Measurements from ENCODE around the gene BCAR1.

BCAR1 gene

DNA sequence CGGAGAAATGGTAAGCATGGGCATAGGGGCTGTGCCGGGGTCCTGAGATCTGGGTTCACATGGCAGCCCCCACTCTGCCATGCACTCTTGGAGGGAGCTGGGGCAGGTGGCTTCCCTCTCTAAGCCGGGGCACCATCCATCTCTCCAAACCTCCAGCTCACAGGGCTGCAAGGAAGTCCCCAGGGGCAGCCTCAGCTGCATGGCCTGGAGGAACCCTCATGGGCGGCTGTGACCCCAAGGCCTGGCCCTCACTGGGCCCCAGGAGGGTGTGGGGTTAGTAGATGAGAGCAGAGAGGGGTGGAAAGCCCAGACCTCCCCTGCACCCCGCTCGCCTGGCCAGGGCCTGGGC lies 47.0 kb downstream of the BCAR1 start:
- in situ Hi-C loops (cut with MboI; ENCODE audit: low sequenced_read_pairs, unreplicated experiment), result loop anchor here (25.0 kb wide), 1 partner anchor 558 kb away; no protein-coding TSS in a partner anchor
- no peak for DNase-seq (ENCODE audit: low spot score)

DNA sequence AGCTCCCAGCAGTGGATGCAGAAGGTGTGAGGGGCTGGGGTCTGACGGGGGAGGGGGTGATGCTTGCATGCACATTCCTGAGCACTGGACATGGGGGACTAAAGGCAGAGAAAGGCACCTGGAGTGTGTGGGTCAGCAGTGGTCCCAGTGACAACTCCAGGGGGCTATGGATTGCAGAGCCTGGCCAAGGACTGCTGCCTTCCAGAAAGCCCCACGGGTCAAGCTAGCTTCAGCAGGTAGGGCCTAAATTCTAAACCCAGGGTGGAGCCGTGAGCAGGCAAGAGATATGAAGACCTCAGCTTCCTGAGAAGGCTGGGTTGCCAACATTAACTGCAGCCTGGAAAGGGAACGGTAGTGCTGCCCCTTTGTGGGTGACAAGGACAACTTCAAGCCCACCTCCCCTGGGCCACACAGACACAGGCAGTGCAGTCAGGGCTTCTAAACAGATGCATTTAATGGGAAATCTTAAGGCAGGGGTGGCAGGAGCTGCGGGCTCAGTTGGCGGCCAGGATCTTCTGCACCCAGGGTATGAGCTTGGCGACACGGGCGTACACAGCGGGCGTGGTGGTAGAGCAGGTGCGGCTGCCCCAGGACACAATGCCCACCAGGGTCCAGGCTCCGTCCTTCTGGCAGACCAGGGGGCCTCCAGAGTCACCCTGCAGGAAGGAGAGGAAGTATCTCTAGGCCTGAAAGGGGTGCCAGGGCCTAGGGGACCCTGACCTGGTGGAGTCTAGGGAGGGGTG lies 47.6 kb downstream of the BCAR1 start:
- in situ Hi-C loops (cut with MboI; ENCODE audit: low sequenced_read_pairs, unreplicated experiment), result loop anchor here (25.0 kb wide), 1 partner anchor 558 kb away; no protein-coding TSS in a partner anchor
- no peak for DNase-seq (ENCODE audit: low spot score)
- TF ChIP-seq, protein P1, sequence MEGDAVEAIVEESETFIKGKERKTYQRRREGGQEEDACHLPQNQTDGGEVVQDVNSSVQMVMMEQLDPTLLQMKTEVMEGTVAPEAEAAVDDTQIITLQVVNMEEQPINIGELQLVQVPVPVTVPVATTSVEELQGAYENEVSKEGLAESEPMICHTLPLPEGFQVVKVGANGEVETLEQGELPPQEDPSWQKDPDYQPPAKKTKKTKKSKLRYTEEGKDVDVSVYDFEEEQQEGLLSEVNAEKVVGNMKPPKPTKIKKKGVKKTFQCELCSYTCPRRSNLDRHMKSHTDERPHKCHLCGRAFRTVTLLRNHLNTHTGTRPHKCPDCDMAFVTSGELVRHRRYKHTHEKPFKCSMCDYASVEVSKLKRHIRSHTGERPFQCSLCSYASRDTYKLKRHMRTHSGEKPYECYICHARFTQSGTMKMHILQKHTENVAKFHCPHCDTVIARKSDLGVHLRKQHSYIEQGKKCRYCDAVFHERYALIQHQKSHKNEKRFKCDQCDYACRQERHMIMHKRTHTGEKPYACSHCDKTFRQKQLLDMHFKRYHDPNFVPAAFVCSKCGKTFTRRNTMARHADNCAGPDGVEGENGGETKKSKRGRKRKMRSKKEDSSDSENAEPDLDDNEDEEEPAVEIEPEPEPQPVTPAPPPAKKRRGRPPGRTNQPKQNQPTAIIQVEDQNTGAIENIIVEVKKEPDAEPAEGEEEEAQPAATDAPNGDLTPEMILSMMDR (IDR thresholded peaks at IDR 0.05; ENCODE audit: borderline replicate concordance, control extremely low read depth, extremely low read depth, insufficient read depth, missing control alignments), result no peak

More for the DNA sequence above, 47.0 kb downstream of the BCAR1 start:
- TF ChIP-seq, protein P1 (IDR thresholded peaks at IDR 0.05; ENCODE audit: borderline replicate concordance, control extremely low read depth, extremely low read depth, insufficient read depth, missing control alignments), result no peak

DNA sequence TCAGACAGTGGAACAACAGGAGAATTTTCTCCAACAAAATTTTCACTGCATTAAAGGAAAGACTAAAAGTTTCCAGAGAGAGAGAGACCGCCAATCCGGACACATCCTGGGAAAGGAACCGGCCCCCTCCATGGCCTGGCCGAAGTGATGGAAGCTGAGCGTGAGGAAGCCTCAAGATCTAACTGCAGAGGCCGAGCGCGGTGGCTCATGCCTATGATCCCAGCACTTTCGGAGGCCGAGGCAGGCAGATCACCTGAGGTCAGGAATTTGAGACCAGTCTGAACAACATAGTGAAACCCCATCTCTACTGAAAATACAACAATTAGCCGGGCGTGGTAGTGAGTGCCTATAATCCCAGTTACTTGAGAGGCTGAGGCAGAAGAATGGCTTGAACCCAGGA lies 48.3 kb downstream of the BCAR1 start:
- TF ChIP-seq, protein P1 (IDR thresholded peaks at IDR 0.05; ENCODE audit: borderline replicate concordance, control extremely low read depth, extremely low read depth, insufficient read depth, missing control alignments), result no peak
- in situ Hi-C loops (cut with MboI; ENCODE audit: low sequenced_read_pairs, unreplicated experiment), result loop anchor here (25.0 kb wide), 1 partner anchor 559 kb away; no protein-coding TSS in a partner anchor
- DNase-seq (ENCODE audit: low spot score), result no peak

DNA sequence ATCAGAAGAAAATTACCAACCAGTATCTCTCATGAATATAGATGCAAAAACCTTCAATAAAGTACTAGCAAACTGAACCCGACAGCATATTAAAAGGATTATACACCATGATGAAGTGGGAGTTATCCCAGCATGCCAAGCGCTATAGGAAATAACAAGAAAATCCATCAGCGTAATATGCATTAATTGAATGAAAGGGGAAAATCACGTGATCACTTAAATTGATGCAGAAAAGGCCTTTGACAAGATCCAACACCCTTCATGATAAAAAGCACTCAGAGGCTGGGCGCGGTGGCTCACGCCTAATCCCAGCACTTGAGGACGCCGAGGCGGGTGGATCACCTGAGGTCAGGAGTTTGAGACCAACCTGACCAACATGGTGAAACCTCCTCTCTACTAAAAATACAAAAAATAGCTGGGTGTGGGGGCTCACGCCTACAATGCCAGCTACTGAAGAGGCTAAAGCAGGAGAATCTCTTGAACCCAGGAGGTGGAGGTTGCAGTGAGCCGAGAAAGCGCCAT lies 49.3 kb downstream of the BCAR1 start:
- no peak for DNase-seq (ENCODE audit: low spot score)
- TF ChIP-seq, protein P1 (IDR thresholded peaks at IDR 0.05; ENCODE audit: borderline replicate concordance, control extremely low read depth, extremely low read depth, insufficient read depth, missing control alignments), result no peak
- in situ Hi-C loops (cut with MboI; ENCODE audit: low sequenced_read_pairs, unreplicated experiment), result loop anchor here (25.0 kb wide), 1 partner anchor 560 kb away; no protein-coding TSS in a partner anchor

GRCh38 chr16:75198135-75198600 lies 53.3 kb downstream of the BCAR1 start:
- TF ChIP-seq, protein P1 (IDR thresholded peaks at IDR 0.05; ENCODE audit: borderline replicate concordance, control extremely low read depth, extremely low read depth, insufficient read depth, missing control alignments), result no peak
- DNase-seq (ENCODE audit: low spot score), result no peak
- in situ Hi-C loops (cut with MboI; ENCODE audit: low sequenced_read_pairs, unreplicated experiment), result no loop called here

- TF ChIP-seq, protein P1 (IDR thresholded peaks at IDR 0.05; ENCODE audit: borderline replicate concordance, control extremely low read depth, extremely low read depth, insufficient read depth, missing control alignments), result no peak
- in situ Hi-C loops (cut with MboI; ENCODE audit: low sequenced_read_pairs, unreplicated experiment), result no loop called here
- DNase-seq (ENCODE audit: low spot score), result no peak
Measured at GRCh38 chr16:75197522-75198134, 53.8 kb downstream of the BCAR1 start.
